BJ (cell line): ENCODE measurements around the gene DUT. TPM values are rescaled to one million over a fixed set of nuclear protein-coding genes. Genes with fewer than 3 reads are reported as not detected.

Experiments
- CTCF ChIA-PET: fragments of 350-600 bp; formaldehyde crosslinking; extraction: SDS; loops from one replicate; lab custom pipeline; 2021; ENCODE audit warnings: antibody characterized with exemption, inconsistent platforms; lab: Yijun Ruan, JAX
- POLR2A ChIA-PET: fragments of 300-600 bp; sonication (Branson Sonifier 250); formaldehyde crosslinking; extraction: SDS; loops from one replicate; lab custom pipeline; 2021; ENCODE audit warnings: antibody characterized with exemption; lab: Charles Lee
- DNase-seq: peaks from one replicate; pipeline ENCODE4 v3.0.0-alpha.2; 2011; ENCODE audit warnings: low read depth
- H3K27me3 ChIP-seq: 2 replicates; pipeline ENCODE4 v1.6.0; 2011; ENCODE audit warnings: low read length; ENCODE audit not compliant: control insufficient read depth, insufficient read depth
- H3K36me3 ChIP-seq: 2 replicates; pipeline ENCODE4 v1.5.1; 2011; ENCODE audit warnings: low read length; ENCODE audit not compliant: control insufficient read depth, insufficient read depth
- H3K4me3 ChIP-seq: 2 replicates; pipeline ENCODE4 v1.5.1; 2011; ENCODE audit warnings: low read depth, mild to moderate bottlenecking, control low read depth, low read length
- CTCF ChIP-seq: IDR thresholded peaks from 2 replicates; pipeline ENCODE4 v1.5.1; 2011; ENCODE audit warnings: low read depth, mild to moderate bottlenecking, control low read depth, inconsistent platforms, low read length, moderate library complexity; ENCODE audit not compliant: insufficient read depth
- polyA plus RNA-seq: library from polyadenylated mRNA; depleted of rRNA; stranded (reverse); fragments of >200 nt; gene quantifications from 2 replicates; pipeline ENCODE4 v1.2.3, GENCODE V29; 2011

DUT gene
- polyA plus RNA-seq, 1 experiment: 49.3 TPM

- Histone ChIP-seq H3K4me3 (no peak overlapping the region), H3K27me3 (no peaks in the 10 kb centered on the region), H3K36me3 (no peaks in the 10 kb centered on the region)
- POLR2A ChIA-PET: no interaction called here
- CTCF ChIA-PET: no interaction called here
- TF ChIP-seq CTCF: no peak
- DNase-seq: no peak
These were observed 50.6 kb downstream of the DUT start for GRCh38 chr15:48381861-48382260.

- H3K4me3 ChIP-seq: no peak overlapping the region
- no peak for DNase-seq
- ChIA-PET POLR2A (no interaction called here), CTCF (no interaction called here)
- no peaks in the 10 kb centered on the region for H3K27me3 ChIP-seq
- TF ChIP-seq CTCF: no peak
- no peaks in the 10 kb centered on the region for H3K36me3 ChIP-seq
These were observed 51.8 kb downstream of the DUT start for GRCh38 chr15:48383031-48383430.

- no peaks in the 10 kb centered on the region for H3K27me3 ChIP-seq
- no peak overlapping the region for H3K4me3 ChIP-seq
- no peak for DNase-seq
- no peak for TF ChIP-seq CTCF
- H3K36me3 ChIP-seq: no peaks in the 10 kb centered on the region
- POLR2A ChIA-PET: no interaction called here
- CTCF ChIA-PET: interaction anchor here (0.8 kb wide), 1 partner anchor 172 kb away, joined by 3 read pairs; no protein-coding TSS in a partner anchor
These were observed 53.4 kb downstream of the DUT start for GRCh38 chr15:48384616-48385015.

GRCh38 chr15:48385031-48385830 lies 54.0 kb downstream of the DUT start:
- TF ChIP-seq CTCF: no peak
- no peaks in the 10 kb centered on the region for H3K36me3 ChIP-seq
- DNase-seq: peak; percentile 85
- ChIA-PET POLR2A (no interaction called here), CTCF (interaction anchor here (0.8 to 0.9 kb wide), 2 partner anchors 16 to 171 kb away, joined by 3 read pairs; no protein-coding TSS in a partner anchor)
- H3K27me3 ChIP-seq: no peaks in the 10 kb centered on the region
- H3K4me3 ChIP-seq: no peak overlapping the region

GRCh38 chr15:48388016-48388851 lies 57.0 kb downstream of the DUT start:
- POLR2A ChIA-PET: no interaction called here
- no peaks in the 10 kb centered on the region for H3K36me3 ChIP-seq
- no peak for DNase-seq
- H3K27me3 ChIP-seq: no peaks in the 10 kb centered on the region
- TF ChIP-seq CTCF: no peak
- CTCF ChIA-PET: interaction anchor here (0.7 kb wide), 1 partner anchor 305 kb away, joined by 3 read pairs; no protein-coding TSS in a partner anchor
- no peak overlapping the region for H3K4me3 ChIP-seq
